ENCODE measurements around the gene TMEM218. TPM values are rescaled to one million over a fixed set of nuclear protein-coding genes. Genes with fewer than 3 reads are reported as not detected.

Gene TMEM218
- total and polyA plus RNA-seq, 7 donors, result 12.0 to 34.6 (median 23.3) TPM

DNA sequence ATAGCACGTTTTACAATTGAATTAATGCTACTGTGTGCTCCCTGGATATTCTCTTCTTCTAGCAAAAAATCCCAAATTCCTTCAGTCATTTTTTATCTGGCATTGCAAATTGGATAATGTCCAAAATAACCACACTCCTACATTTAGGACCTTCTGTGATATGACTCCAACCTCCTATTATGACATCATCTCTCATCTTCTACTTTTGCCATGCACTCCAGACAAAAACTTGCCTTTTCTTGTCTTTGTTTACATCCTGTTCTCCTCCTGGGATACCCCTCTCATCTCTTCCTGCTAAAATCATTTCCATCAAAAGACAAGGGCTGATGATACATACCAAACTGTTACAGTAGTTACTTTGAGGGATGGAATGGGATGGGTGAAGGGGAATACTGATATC is 20.6 kb upstream of the TMEM218 start:
- H3K4me3 ChIP-seq, result no peak overlapping the region
- 50 to 73% methylated on average over 1 of the region's 1 CpG for WGBS, 2 donors
- intact Hi-C loops (cut with DNase I), result no loop called here
- peaks cover 0 to 10% (median 0%) of the 10 kb centered on the region in 3 donors for H3K27me3 ChIP-seq
- DNase-seq, result no peak
- no peak overlapping the region for H3K27ac ChIP-seq
- H3K36me3 ChIP-seq, result no peaks in the 10 kb centered on the region
- H3K9me3 ChIP-seq, result no peaks in the 10 kb centered on the region
- no peaks in the 10 kb centered on the region for H3K4me1 ChIP-seq
- TF ChIP-seq POLR2A (IDR thresholded peaks at IDR 0.05) (no peak), EP300 (IDR thresholded peaks at IDR 0.05) (no peak), POLR2AphosphoS5 (IDR thresholded peaks at IDR 0.05) (no peak)
- TF ChIP-seq, protein P1, sequence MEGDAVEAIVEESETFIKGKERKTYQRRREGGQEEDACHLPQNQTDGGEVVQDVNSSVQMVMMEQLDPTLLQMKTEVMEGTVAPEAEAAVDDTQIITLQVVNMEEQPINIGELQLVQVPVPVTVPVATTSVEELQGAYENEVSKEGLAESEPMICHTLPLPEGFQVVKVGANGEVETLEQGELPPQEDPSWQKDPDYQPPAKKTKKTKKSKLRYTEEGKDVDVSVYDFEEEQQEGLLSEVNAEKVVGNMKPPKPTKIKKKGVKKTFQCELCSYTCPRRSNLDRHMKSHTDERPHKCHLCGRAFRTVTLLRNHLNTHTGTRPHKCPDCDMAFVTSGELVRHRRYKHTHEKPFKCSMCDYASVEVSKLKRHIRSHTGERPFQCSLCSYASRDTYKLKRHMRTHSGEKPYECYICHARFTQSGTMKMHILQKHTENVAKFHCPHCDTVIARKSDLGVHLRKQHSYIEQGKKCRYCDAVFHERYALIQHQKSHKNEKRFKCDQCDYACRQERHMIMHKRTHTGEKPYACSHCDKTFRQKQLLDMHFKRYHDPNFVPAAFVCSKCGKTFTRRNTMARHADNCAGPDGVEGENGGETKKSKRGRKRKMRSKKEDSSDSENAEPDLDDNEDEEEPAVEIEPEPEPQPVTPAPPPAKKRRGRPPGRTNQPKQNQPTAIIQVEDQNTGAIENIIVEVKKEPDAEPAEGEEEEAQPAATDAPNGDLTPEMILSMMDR (IDR thresholded peaks at IDR 0.05), result no peak

DNA sequence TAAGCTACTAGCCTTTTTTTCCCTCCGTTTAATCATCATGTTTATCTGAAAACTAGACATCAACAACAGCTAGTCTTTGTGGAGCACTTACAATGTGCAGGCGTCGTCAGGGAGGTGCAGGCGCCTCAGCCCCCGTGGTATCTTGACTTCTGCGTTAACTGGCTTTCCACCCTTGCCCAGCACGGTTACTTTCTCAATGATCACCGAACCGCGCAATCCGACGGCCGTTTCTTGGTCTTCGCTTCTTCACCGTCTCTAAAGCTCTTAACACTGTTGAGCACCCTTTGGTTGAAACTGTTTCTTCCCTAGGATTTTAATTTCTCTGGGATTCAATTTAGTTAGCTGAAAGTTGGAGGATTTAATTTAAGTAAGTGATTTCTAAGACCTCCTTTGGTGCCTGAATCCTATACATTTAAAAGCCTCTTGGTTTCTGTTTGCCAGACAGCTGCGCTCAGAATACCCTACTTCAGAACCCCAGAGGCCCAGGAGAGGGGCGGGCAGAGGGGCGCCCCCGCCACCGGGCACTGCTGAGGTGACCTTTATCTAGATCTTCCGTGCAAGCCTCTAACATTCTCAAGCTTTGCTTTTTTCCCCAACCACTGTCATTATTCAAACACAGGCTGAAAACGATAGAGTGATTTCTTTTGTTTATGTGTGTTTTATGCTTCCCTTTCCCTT is 18.0 kb upstream of the TMEM218 start:
- intact Hi-C loops (cut with DNase I), result no loop called here
- 76% methylated on average over 22 of the region's 22 CpGs for WGBS, 2 donors

DNA sequence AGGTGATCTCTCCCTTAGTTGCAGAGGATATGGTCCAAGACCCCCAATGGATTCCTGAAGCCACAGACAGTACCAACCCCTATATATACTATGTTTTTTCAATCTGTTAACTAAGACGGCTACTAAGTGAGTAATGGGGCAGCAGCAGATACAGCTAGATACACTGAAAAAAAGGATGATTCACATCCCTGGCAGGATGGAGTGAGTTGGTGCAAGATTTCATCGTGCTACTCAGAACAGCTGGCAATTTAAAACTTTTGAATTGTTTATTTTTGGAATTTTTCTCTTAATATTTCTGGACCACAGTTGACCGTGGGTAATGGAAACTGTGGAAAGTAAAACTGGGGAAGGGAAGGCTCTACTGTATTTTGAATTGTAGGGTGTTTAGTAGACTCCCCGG is 17.0 kb upstream of the TMEM218 start:
- TF ChIP-seq POLR2A (IDR thresholded peaks at IDR 0.05) (no peak), POLR2AphosphoS5 (IDR thresholded peaks at IDR 0.05) (no peak), EP300 (IDR thresholded peaks at IDR 0.05) (no peak)
- TF ChIP-seq, protein P1 (IDR thresholded peaks at IDR 0.05), result no peak
- 77% methylated on average over 4 of the region's 4 CpGs for WGBS, 2 donors
- Histone ChIP-seq H3K36me3 (no peaks in the 10 kb centered on the region), H3K27ac (no peak overlapping the region), H3K4me1 (no peaks in the 10 kb centered on the region), H3K9me3 (no peaks in the 10 kb centered on the region), H3K27me3 (peaks cover 0 to 10% (median 0%) of the 10 kb centered on the region in 3 donors), H3K4me3 (no peak overlapping the region)
- intact Hi-C loops (cut with DNase I), result no loop called here
- no peak for DNase-seq

More for the DNA sequence above, 18.0 kb upstream of the TMEM218 start:
- no peak for DNase-seq
- Histone ChIP-seq H3K4me1 (no peaks in the 10 kb centered on the region), H3K4me3 (no peak overlapping the region), H3K27me3 (peaks cover 0 to 10% (median 0%) of the 10 kb centered on the region in 3 donors), H3K27ac (no peak overlapping the region), H3K9me3 (no peaks in the 10 kb centered on the region), H3K36me3 (no peaks in the 10 kb centered on the region)
- TF ChIP-seq POLR2AphosphoS5 (IDR thresholded peaks at IDR 0.05) (no peak), POLR2A (IDR thresholded peaks at IDR 0.05) (no peak), EP300 (IDR thresholded peaks at IDR 0.05) (no peak)
- TF ChIP-seq, protein P1 (IDR thresholded peaks at IDR 0.05), result no peak

DNA sequence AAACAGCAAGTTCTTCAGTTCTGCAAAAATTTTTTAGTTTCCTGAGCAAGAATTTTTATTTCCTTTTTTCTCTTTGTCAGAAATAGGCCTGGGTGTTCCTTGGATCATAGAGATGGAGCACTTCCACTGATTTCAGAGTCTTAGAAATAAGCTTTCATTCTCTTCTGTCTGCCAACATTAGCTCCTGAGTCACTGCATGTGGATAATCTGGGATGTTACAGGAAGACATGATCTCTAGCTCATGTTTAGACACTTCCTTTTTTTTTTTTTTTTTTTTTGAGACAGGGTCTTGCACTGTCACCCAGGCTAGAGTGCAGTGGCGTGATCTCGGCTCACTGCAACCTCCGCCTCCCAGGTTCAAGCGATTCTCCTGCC is 13.2 kb upstream of the TMEM218 start:
- H3K36me3 ChIP-seq, result no peaks in the 10 kb centered on the region
- H3K9me3 ChIP-seq, result no peaks in the 10 kb centered on the region
- H3K27ac ChIP-seq, result no peak overlapping the region
- TF ChIP-seq POLR2AphosphoS5 (IDR thresholded peaks at IDR 0.05) (no peak), POLR2A (IDR thresholded peaks at IDR 0.05) (no peak), EP300 (IDR thresholded peaks at IDR 0.05) (no peak)
- TF ChIP-seq, protein P1 (IDR thresholded peaks at IDR 0.05), result no peak
- intact Hi-C loops (cut with DNase I), result no loop called here
- DNase-seq, result no peak
- WGBS, 2 donors, result 72 to 87% methylated on average over 4 of the region's 4 CpGs
- peaks cover 0 to 7% (median 0%) of the 10 kb centered on the region in 3 donors for H3K27me3 ChIP-seq
- H3K4me1 ChIP-seq, result no peaks in the 10 kb centered on the region
- no peak overlapping the region for H3K4me3 ChIP-seq
